GM04504 (cell line): Measurements from ENCODE around the gene STK24.

Experiments
- DNase-seq: peaks from one replicate; pipeline ENCODE4 v3.0.0-alpha.2; 2012; ENCODE audit warnings: low read depth

STK24 gene

GRCh38 chr13:98450539-98451111 is 126.3 kb downstream of the STK24 start:
- DNase-seq, result no peak

DNA sequence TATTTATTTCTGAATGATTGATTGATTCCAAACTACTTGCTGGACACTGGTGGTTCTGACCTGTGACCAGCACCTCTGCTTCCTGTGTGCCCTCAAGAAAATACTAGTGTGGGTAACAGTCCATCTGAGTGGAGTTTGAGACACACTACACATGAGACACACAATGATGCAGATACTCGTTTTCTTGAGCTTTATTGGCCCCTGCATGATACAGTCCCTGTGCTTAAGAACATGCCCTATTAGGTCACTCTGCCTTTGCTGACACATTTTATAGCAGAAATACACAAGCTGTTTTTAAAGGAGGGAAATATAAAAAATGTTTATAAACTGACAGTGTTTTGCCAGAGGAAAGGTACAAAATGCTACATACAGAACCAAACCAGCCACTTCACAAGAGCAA is 126.9 kb downstream of the STK24 start:
- no peak for DNase-seq

DNA sequence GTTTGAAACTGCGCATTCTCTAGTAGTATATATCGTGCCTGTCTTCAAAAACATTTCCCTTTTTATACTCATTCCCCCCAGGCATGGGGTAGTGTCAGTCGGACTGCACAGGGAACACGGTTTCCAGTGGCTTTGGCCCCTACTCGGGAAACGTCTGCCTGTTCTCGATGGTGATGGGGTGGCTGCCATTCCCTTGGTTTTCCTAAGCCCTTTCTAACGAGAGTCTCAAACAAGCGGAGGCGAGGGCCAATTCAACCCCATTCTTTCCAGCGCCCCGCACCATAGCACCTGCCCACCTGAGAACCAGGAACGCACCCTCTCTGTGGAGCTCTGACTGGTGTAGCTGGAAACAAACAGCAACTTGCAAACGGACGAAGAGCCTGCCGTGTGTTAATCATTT is 127.6 kb downstream of the STK24 start:
- no peak for DNase-seq

DNA sequence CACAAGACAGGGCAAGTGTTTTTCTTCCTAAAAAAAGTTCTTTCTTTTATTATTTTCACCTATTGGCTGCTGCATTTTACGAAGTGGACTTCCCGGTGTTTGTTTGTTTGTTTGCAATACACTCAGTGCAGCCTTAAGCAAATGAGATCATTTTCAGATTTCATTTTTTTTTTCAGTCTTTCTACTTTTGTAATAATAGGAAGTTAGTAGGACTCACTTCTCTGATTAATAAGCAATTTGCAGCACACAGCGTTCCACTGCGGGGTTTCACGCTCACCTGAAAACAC is 128.3 kb downstream of the STK24 start:
- DNase-seq, result no peak

DNA sequence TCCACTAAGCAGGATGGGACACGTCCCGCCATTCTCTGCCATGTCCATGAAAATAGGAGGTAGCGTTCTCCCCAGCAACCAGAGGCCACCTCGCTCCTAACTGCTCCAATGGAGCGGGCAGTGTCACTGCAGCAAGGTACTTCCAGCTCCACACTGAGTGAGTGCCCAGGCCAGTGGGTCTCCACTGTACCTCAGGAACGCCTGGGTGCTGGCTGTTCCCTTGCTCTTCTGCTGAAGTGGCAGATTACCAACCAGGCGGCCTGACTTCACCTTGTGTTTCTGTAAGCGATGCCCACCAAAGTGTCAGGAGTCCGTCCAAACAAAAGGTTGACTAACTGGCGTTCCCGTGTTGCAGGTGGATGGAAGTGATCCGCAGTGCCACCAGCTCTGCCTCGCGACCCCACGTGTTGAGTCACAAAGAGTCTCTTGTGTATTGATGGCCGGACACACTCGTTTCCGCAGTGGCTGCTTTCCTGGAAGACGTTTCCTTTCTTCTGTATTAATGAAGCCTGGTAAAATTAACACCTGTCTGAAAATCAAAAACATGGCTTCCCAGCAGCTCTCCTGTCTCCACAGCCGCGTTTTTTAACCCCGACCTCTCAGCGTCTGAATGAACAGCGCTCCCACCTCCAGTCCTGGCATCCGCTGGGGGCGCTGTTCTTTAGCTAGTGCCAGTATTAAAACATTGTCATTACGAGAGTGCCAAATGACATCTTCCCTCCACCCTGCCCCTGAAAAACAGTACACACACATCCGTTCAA is 128.8 kb downstream of the STK24 start:
- no peak for DNase-seq

- DNase-seq, result no peak
These were observed 129.8 kb downstream of the STK24 start for GRCh38 chr13:98447130-98447529.

GRCh38 chr13:98446234-98446621 is 130.7 kb downstream of the STK24 start:
- no peak for DNase-seq

DNA sequence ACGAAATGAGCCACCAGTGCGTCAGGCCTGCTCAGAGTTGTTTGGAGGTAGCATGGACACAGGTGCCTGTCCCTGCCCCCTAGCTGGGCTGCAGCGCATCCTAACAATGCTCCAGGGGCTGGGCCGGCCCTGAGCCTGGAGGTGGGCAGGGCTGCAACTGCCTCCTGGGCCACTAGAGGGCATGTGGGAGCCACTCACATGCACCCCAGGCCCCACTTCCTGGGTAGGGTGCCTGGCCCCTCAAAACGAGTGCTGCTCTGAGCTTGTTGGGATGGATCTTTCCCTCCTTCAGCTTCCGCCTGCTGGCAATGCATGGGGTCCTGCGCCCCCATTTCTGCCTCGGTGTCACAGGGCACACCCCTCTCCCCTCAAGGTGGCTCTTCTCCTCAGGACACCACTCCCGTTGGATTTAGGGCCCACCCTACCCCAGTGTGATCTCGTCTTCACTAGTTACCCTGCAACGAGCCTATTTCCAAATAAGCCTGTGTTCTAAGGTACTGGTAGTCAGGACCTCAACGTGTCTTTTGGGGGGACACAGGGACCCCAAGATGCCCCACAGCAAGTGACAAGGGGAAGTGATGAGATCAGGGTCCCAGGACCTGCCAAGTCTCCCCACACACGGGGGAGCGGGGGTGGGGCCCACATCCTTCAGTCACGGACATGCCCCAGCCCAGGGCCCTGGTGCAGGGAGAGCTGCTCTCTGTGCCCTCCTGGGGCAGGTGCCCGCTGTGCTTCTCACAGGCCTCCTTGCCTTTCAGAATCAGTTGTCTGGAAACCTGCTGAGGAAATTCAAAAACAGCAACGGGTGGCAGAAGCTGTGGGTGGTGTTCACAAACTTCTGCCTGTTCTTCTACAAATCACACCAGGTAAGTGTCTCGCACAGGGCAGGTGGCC is 131.3 kb downstream of the STK24 start:
- DNase-seq, result no peak

DNA sequence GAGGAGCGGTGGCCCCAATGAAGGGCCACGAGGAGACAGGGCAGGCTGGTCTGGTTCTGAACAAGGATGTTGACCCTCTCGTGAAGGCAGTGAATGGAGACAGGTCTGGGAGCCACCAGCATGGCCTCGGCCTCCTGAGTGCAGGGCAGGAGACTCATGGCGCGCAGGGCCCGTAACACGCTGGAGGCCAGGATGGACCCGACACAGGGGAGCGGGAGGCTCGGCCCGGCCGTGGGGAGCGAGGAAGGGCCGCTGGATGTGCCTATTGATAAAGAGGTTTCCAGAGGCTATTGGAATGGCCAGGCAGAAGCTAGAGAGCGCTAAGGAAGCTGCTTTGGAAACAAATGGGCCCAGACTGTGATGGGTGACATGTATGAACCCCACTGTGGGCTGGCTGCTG is 132.5 kb downstream of the STK24 start:
- DNase-seq, result no peak

DNA sequence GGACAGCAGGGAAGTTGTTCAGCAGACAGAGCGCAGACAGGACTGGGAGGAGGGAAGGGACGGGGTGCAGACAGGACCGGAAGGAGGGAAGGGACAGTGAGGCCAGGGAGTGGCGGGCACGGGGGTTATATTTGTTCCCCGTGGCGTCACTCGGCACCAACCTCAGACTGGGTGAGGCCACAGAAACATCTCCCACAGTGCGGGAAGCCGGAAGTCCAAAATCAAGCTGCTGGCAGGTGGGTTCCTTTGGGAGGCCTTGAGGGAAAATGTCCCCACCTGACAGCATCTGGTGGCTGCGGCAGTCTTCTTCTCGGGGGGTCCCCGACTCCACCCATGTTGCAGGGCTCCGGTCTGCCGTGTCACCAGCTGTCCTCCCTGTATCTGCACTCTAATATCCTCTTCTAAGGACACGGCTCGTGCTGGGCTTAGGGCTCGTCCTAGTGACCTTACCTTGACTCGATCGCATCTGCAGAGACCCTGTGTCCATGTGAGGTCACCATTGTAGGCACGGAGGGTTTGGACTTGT is 133.0 kb downstream of the STK24 start:
- DNase-seq, result no peak

GRCh38 chr13:98443329-98443728 is 133.6 kb downstream of the STK24 start:
- peak; percentile 83 for DNase-seq

DNA sequence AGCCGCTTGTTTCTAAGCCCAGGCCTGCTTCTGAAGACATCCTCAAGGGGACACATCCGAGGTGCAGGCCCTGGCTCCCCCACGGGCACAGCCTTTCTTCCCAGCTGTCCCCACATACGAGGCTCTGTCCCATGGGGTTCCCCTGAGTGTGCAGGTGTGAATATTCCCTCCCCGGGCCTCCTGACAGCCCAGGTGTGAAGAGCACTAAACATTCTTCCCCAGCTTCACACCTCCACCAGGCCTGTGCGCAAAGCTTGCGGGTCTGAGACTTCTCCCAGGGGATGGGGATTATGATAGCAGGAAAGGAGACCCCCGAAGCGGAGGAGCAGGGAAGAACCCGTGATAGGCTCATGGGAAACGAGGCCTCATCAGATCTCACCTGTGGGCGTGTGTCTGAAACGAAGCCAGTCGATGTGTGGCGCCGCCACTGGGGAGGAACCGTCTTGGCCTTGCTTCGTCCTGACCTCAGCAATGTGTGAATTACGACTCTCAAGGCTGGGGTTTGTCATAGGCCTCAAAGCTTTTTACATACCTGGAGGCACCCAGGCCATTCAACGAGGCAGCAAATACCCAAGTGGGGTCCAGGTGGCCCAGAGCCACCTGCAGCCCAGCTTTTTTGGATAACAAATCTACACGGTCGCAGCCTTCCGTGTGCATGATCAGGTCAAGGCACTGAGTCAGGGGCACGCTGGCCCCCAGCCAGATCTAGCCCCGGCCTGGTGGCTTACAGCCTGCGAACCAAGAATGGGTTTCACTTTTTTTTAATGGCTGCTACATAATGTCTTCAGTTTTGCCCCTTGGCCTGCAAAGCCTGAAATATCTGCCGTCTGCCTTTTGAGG is 134.3 kb downstream of the STK24 start:
- DNase-seq, result no peak

DNA sequence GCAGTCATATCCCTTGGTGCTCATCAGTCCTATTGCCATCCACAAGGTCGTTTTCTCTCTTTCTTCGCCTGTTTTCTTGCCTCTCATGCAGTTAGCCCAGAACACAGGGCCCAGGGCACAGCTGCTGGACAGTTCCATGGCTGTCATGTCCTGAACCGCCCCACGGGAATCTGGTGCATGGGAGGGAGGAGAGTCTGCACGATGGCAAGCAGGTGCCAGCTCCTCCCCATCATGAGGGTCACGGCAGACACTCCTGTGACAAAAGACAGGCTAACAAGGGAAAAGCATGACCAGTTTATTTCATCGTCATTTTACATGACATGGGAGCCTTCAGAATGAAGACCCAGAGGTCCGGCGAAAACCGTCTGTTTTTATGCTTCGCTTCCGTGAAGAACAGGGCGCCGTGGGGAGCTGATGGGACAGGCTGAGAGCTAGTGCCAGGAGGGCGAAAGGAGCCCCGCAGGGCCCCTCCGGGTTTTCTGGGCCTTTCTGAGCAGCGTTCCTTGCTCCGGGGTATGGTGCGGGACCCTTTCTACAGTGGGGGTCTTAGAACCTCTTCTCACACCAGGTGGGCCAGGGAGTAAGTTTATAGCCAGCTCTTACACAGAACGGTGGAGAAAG is 135.7 kb downstream of the STK24 start:
- DNase-seq, result no peak

- no peak for DNase-seq
These were observed 136.4 kb downstream of the STK24 start for GRCh38 chr13:98440390-98441055.

DNA sequence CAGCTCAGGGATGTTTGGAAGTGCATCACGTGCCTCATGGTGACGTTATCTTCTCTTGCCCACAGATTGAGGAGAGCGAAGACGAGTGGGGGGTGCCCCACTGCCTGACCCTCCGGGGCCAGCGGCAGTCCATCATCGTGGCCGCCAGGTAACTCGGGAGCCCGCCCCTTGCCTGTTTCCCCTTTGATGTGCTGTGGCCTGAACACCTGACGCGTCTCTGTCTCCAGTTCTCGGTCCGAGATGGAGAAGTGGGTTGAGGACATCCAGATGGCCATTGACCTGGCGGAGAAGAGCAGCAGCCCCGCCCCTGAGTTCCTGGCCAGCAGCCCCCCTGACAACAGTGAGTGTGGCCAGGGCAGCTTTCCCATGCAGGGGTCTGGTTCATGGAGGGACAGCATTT is 137.0 kb downstream of the STK24 start:
- no peak for DNase-seq

DNA sequence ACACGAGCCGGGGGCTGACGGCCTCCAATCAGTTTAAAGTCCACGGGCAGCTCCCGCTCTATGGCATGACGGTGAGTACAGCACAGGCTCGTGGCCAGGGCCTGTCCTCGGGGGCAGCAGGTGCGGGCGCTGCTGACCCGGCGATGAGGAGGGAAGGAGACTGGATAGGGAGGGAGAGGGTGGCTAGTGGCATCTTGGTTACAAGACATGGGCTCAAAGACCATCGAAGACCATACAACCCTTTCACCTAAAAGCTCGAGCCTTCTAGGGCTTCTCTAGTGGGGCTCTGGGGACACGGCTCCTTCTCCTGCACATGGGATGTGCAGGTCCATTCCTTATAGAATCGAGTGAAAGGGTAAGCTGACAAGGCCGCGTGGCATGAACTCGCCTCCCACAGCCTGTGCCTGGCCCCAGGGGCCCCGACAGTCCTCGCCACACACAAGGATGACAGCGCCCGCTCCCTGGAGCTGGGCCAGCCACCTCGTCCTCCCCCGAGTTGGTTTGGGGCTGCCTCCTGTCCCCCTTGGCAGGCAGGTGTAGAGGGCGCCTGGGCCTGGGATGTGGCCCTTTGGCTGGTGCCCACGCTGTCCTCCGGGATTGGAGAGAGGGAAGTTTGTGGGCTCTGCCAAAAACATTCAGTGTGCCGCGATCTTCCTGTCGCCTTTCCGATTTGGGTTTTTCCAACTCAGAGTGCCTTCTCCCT is 137.6 kb downstream of the STK24 start:
- DNase-seq, result no peak

DNA sequence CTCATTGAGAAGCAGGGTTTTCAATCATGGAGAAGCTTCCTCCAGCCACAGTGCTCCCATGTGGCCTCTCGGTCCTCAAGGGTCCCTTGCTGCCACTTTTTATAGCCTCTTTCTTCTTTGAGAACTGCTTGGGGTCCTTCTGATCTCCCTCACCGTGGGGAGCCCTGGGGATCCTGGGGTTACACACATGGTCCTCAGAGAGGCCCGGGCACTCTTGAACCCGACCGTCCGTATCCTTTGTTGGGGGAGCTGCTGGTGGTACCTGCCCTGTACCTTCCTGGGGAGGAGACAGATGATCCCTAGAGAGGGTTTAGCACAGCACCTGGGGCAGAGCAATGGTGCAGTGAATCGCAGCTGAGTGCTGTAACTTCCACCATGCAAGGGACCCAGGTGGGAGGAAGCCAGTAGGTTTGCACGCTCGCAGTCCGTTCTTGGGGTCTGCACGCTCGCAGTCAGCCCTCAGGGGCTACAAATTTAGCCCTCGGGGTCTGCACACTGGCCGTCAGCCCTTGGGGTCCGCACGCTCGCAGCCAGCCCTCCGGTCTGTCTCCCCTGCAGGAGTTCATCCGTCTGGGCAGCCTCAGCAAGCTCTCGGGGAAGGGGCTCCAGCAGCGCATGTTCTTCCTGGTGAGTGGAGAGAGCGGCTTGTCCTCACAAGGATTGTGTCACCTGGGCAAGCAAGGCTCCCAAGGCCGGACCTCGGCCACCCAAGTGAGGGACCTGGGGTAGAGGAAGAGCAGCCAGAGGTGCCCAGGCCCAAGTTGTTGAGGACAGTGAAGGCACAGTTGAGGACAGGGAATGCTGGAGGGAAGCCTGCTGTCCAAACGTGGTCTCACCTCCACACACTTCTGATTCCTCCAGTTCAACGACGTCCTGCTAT is 138.4 kb downstream of the STK24 start:
- DNase-seq, result no peak

GRCh38 chr13:98436233-98436910 is 140.5 kb downstream of the STK24 start:
- no peak for DNase-seq

DNA sequence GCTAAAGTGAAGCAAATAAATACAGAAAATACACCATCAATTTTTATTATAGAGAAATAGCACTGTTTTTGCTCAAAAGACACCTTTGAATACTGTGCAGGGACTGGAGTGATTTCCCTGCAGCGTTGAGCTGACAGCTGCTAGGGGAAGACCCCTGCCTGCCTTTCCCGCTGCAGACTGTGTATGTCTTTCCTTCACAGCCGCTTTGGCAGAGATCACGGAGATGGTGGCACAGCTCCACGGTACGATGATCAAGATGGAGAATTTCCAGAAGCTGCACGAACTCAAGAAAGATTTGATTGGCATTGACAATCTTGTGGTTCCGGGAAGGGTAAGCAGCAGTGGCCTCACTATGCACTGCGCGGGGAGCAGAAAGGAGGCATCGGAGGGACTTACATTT is 141.5 kb downstream of the STK24 start:
- no peak for DNase-seq
